GM21526 (cell line): Measurements from ENCODE around the gene OR10G7.

Experiments used
- ATAC-seq: cut with Tn5 transposase; IDR thresholded peaks from one replicate; pipeline ENCODE4 v1.9.1; 2021; ENCODE audit warnings: moderate library complexity; ENCODE audit not compliant: unreplicated experiment, low FRiP score

OR10G7 gene, protein sequence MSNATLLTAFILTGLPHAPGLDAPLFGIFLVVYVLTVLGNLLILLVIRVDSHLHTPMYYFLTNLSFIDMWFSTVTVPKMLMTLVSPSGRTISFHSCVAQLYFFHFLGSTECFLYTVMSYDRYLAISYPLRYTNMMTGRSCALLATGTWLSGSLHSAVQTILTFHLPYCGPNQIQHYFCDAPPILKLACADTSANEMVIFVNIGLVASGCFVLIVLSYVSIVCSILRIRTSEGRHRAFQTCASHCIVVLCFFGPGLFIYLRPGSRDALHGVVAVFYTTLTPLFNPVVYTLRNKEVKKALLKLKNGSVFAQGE

DNA sequence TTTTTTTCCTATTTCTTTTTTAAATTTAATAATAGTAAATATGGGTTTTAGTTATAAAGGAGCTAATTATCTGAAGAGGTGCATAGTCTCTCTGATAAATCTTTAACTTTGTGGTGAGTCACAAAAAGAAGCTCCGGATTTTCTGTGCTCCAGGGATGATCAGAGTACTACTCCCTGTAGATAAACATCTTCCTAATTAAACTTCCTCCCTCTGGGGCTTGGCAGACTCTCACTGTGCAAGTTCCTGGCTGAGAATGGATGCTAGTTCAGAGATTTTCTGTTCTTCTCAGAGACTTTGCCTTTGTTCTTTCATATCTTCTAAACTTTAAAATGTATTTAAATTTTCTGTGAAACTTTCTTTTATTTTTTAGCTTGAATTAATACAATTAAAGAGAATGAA lies at the start of gene OR10G7:
OR10G7 (minus strand) TSS at position 72 of the 400 bp plus-strand sequence. CDS start 2,324 bp downstream, outside the sequence.
- ATAC-seq = no peak

DNA sequence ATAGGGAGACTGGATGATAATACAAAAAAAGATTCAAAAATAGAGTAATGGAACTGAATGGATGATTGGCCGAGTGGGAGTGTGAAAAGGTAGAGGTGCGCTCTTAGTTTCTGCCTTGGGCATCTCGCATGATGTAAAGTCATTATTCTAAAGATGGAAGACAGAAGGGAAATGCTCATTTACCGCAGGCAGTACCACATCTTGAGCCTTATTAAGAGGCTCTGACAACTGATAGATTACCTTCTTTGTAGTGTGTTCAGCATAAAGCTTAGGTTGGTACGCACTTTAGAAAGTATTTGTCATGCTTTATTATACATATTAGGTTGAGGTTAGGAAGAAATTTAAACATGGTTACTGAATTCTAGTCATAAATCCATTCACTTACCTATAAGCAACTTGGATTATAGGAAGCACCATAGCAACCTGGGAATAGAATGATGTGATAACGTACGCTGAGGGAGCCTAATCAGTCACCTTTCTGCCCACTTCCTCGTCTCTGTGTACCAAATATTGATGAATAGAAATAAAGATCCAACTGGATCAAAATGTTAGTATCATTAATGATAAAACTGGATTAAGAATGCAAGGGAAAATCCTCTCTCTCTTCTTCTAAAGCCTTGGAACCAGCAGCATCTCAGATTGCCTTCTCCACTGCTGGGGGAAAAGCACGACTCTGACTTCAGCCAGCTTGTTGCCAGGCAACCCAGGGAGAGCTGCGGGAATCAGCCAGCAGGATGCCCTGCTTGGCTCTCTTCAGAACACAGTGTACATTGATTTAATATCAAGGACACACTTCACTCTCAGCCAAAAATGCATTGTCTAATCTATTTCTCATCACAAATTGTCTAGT lies 45.1 kb upstream of the OR10G7 start:
- no peak for ATAC-seq

DNA sequence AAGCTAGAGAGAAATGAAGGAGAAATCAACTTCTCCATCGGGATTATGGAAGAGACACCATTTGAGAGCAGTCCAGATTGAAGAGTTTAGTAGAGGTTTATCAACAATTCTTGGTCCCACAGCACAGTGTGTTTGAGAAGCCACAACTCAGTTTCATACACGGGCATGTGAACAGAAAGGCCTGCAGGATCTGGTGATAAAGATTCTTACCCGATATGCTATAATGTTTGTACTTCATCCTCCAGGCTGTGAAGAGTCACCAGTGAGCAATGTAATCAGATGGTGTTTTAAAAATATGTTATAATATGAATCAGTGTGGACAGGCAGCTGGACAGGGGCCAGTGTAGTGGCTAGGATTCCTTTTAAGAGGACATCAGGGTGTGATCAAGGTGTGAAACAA lies 44.5 kb upstream of the OR10G7 start:
- no peak for ATAC-seq

DNA sequence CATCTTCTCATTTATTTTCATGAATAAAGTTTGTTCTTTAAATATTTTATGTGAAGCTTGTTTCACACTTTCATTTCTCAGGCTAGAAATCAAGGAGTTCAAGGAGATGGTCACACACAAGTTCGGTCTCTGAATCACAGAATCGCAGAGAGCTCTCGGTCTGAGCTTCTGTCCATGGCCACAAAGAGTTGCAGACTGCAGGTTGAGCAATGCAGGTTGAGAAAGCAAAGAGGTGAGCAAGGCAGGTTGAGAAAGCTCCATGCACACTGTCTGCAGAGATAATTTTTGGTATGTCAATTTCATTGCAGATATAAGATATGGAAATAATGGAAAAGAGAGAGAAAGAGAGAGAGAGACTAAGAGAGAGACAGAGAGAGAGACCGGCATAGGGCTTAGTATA lies 41.2 kb upstream of the OR10G7 start:
- ATAC-seq = no peak

DNA sequence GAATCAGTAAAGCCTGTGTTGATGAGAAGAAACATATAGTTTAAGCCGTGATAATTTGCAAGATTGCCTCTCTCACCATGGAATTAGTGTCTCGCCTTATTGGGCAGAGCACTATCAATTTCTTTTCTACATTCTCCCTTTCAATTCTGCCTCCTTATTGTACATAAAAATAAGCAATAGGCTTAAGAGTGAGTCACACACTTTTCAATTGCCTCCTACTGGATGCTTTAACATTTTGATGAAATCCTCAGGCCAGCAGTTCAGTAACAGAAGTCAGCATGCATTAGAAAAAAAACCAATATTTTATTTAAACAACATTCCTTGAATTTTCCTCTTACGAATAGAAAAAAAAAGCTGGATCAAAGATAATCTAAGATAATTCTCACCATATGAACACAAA lies 40.4 kb upstream of the OR10G7 start:
- no peak for ATAC-seq

DNA sequence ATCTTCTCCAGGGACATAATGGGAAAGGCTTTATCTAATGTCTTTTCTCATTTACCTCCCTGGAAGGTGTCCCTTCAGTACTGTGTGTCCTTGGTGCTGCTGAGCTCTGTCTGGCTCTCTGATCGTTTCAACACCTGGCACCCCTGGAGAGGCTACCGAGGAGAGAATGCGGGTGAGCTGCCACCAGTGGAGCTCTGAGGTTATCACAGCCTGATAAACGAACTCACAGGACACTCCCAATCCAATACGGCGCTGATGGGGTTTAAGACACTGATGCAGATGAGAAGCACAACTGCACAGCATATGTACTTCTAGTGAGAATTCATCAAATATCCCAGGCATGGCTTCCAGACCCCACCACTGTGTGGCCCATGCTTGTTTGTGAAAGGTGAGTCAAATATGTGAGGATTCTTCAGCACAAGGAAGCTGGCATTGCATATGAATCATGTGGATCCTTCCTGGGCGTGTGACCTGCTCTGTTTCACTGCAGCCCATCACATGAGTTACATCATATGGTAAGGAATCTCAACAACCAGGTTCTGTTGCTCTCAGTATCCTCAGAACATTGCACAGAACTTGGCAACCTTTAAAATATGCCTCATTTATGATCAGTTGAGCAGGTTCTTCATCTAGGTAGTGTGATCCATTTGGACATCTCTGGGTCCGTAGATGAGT lies 39.3 kb upstream of the OR10G7 start:
- no peak for ATAC-seq

DNA sequence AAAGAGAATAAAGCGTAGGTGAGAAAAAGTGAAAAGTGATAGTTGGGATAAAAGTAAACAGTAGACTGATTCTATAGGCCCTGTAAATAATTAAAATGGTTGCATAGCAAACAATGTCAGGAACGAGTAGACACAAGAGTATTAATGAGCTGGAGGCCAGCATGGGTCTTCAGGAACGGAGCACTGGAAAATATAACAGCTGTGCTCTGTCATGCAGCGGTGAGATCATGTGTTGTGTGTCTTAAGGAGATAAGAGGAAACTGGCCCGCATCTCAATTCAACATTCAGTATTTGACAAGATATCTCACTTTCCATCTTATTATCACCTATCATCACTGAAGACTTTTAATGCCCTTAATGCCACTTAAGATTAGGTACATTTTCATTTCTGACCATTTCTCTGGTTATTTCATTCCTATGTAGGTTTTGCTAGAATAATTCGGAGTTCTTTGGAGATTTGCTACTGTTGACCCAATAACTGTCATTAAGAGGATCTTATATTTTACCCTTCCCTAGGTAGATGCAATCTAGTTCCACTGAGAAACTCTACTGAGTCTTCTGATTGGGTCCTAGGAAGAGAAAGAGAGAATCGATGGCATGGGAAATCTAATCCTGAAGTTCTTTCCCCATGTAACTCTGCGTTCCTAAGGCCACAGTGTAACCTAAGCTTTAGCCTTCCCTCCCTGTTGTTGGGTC lies 38.7 kb upstream of the OR10G7 start:
- no peak for ATAC-seq

DNA sequence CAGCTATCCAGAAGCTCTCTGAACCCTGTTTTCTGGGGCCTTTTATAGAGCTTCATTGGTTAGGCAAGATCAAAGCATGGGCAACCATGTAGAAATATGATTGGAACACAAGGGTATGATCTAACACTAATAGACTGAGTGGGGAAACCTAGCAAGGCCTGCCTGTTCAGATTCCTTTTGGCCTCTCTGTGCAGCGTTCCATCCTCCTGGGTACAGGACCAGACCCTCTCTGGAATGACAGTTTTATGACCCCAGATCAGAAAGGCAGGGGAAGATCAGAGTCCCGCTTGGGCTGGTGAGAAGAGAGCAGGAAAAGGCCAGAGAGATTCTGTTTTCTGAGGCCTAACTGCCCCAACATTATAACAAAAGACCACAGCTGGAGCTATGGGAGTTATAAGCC lies 37.5 kb upstream of the OR10G7 start:
- no peak for ATAC-seq

DNA sequence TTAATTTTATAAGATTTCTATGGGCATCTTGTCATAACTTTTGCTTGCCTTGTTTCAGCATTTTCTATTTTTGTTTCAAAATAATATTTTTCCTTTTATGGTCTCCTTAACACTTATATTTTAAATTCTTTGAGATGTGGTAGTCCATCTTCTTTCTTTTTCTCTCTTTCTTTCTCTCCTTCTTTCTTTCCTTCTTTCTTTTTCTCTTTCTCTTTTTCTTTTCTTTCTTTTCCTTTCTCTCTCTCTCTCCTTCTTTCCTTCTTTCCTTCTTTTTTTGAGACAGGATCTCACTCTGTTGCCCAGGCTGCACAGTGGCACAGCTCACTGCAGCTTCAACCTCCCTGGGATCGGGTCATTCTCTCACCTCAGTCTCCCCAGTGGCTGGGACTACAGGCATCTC lies 36.1 kb upstream of the OR10G7 start:
- no peak for ATAC-seq

DNA sequence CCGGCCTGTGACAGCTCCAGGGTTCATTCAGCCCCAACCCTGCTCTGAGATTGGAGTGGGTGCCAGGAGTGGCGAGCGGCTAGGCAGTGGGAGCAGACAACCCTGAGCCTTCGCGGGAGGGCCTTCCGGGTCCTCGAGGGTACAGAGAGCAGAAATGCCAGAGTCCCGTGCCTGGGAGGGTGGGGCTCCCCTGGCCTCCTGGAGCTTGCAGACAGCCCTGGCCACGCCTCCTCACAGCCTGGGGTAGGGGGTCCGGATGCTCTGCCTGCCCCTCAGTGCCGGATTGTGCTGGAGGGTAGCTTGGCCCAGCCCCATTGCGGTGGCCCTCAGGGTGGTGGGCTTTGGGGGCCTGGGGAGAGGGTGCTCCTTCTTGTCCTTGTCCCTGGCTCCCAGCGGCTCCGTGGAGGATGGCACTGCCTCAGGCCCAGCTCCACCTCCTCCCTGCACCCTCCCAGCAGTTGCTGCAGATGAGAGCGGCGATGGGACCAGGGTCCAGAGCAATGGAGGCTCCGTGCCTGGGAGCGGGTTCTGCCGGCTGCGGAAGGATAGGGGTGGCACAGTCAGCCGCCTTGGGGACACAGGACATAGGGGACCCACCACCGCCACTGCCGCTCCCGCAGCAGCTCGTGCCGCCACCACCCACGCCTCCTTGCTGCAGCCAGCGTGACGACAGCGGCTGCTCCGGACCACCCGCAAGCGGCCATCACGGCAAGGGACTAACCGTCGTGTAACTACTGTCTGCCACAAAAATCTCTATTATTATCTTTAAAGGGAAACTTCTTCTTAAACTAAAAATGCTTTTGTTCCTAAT lies 34.9 kb upstream of the OR10G7 start:
- peak; percentile 62 for ATAC-seq

DNA sequence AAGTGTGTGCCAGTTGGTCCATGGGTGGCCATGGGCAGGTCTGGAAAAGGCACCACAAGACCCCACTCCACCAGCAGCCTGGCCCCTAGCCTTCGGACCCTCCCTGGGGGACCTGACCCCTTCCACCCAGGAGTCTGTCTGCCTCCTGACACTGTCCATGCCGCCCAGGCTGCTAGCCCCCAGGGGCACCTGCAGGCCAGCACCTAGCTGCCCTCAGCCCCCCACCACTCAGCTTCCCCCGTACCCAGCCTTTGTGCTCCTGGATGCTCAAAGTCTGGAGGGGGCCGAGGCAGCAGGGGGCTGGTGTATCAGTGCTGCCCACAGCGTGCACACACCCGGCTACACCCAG lies 34.3 kb upstream of the OR10G7 start:
- no peak for ATAC-seq

DNA sequence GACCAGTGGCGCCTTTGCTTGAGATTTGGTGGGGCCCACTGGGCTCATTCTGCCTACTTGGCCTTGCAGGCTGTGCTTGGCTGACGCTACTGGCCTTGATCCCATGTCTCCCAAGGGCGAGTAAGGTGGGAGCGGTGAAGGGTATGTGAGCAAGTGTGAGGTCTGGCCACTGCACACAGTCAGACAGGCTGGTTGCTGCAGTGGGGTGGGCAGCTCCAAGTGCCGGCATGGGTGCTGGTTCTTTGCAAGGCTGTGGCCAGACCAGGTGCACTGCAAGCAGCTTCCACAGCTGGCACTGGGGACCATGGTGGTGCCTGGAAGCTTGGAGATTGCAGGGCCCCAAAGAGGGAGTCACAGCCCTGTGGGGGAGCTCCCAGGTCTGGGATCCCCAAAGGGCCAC lies 33.4 kb upstream of the OR10G7 start:
- ATAC-seq = no peak

DNA sequence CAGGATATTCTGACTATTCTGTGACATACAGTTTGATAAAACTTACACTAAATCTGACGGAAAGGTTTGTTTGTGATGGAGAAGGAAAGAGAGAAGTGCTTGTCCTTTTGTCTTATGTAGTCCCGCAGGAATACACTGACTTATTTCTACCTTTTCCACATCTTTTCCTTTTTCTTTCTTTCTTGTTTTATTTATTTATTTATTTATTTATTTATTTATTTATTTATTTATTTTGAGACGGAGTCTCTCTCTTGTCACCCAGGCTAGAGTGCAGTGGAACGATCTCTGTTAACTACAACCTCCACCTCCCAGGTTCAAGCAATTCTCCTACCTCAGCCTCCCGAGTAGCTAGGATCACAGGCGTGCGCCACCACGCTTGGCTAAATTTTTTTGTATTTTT lies 31.0 kb upstream of the OR10G7 start:
- ATAC-seq = no peak

DNA sequence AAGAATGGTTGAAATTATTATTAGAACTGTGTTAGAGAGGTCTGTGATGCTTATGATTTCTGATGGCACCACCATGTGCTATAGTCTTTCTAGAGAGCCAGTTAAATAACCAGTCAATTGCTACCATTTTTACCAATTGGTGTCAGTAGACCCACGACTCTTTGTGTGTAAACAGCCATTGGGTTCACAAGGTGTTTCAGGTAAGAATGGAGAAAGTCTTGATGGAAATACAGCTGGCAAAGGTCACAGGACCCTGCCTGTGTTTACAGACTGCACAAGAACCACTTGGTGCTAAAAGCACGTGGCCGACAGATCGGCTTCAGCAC lies 30.5 kb upstream of the OR10G7 start:
- no peak for ATAC-seq

DNA sequence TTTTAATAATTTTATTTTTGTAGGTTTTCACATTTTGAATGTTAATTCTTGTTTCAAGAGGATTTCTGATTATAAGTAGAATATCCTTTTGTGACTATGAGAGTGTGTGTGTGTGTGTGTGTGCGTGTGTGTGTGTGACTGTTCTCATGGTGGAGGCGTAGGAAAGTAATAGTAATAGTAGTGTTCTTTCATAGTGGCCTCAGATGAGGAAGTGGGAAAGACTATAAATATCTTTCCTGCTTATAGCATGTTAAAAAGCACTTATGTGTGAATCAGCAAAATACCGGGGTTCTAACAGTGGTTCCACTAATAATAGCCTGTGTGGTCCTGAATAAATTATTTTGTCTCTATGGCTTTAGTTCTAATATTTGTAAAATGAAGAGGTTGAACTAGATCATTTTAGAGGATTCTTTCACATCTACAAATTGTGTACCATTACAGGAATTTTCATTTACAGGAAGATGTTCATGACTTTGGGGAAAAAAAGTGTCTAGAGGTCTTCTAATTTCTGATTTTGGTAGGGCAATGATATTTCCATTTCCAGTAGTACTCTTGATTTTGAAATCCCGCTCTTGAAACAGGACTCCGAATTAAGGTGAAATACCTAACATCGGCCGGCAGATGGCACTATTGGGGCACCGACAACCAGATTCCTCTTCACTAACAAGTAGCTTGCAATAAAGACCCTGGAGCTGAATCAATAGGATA lies 29.9 kb upstream of the OR10G7 start:
- peak; percentile 86 for ATAC-seq

DNA sequence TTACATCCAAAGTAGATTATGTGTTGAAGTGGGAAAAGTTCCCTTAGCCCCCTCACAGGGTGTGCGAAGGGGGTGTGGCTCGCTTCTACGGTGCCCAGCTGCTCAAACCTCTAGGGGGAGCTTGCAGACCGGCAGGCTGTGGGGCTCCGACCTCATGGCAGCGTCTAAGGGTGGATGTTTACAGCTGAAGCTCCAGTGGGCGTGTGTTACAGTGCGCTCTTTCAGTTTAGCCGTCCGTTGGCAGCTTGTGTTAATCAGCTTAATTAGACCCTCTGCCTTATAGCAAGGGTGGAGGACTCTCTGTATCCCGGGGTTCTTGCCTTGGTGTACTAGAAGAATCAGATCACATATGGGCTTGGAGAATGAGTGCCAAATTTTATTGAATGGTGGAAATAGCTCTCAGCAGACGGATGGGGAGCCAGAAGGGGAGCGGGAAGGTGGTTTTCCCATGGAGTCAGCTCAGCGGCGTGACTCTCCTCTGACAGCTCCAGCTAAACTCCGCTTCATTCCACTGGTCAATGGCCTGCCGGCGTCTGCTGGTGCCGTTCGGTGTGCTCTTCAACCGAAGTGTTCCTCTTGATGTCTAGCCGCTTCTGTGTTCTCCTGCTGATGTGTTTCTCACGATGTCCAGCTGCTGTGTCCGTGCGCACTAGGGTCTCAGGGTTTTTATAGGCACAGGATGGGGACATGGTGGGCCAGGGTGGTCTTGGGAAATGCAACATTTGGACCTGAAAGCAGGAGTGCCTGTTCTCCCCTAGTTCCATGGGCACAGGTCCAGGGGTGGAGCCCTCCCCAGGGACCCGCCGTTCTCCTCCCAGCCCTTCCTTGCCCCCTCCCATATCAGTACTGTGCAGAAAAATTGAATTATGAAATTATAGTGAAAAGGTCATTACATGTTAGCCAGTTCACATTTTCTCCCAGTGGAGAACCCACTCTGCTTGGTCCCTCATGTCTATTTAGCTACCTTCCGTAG lies 28.6 kb upstream of the OR10G7 start:
- ATAC-seq = peak; percentile 75

DNA sequence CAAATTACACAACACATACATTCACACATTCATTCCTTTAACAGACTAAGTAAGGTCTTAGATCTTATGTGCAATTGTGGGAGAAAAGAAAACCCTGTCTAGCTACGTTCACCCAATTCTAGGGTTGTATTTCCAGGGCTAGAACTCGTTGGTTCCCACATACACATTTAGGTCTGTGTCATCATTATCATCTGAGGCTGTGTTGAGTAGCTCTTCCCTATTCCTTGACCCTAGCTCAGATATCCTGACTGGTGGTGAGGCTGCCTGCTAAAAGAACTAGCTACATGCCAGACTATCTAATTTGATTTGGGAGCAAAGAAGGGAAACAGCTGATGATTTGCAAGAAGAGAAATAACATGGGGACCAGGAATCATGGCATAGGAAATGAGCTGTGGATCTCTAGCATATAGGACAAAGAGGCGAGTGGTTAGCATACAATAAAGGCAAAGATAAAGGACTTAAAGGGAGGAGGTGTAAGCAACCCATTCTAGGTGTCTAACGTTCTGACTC lies 27.5 kb upstream of the OR10G7 start:
- ATAC-seq = no peak

DNA sequence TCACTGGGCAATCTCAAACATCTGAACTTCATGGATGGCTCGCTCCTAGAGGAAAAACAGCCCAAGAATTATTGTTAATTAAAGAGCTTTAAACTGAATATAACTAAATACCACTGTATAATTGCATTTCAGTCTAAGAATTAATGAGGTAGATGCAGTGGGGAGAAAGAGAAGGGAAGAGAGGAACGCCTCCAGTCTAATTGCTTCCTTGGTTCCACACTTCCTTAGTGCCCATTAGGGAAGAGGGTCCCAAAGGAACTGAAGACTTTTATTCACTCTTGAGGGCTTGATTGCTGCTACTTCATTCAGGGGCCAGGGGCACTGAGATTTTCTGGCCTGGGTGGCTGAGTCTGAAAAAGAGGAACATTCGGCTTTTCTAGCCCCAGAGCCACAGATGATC lies 11.8 kb upstream of the OR10G7 start:
- no peak for ATAC-seq
